ENCODE data around the gene PRPF38A.
"Not testable (repeated sequence)": the region's sequence is repeated elsewhere in the genome, so short reads cannot be mapped to it uniquely, and the experiment has no call there.

PRPF38A gene

DNA sequence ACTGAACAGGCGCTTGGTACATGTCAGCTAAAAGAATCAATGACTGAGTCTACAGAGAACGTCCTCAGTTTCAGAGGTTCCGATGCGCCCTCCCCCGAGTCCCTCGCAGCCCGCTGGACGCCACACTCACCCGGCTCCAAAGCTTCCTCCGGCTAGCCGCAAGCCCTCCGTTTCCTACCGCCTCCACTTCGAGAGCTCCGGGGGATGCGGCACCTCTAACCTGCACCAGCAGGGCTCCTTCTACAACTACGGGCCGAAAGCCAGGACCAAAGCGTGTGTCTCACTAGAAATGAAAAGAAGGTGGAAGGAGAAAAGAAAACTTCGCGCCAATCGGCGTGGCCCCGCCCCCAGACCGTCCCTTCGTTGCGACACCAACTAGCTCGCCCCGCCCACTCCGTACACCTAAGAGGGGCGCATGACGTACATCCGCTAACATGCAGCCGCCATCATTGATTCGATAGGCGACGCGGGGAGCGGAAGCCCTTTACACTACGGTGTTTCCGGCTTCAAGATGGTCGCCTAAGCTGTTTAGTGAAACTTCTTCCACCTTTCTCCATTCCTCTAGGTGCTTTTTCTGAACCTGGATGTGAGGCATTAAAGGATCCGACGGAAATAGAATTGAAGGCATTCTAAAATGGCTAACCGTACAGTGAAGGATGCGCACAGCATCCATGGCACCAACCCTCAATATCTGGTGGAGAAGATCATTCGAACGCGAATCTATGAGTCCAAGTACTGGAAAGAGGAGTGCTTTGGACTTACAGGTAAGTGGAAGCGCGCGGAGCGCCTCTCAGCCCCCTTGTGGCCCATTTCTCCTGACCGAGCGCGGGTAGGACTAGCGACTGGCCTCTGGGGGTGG lies at the start of gene PRPF38A, which contains the start of gene ORC1:
Gene PRPF38A (plus strand): TSS at position 487 of the 859 bp plus-strand sequence. CDS start 148 bp downstream, at position 635.
Gene ORC1 (minus strand): TSS at position 308 of the 859 bp plus-strand sequence. CDS start 2,200 bp downstream, outside the sequence.
- peak; percentile 99 for DNase-seq

DNA sequence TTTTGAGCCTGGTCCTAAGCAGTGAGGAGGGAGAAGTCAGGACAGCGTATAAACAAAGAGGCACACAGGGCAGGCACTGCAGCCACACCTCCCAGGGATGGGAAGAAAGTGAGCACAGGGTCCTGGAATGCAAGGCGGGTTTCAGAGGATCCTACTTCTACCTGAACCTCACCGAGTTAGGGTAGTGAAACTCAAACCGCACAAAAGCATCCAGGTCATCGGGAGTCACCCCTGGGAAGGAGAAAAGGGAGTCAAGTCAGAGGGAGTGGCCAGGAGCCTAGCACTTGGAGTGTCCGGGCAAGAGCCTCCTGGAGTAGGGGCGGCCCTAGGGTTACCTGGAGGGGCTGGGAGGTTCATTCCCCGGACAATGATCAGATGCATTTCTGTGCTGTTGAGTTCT lies 49.0 kb upstream of the PRPF38A start:
- no peak for DNase-seq

GRCh38 chr1:52355847-52356505 lies 48.4 kb upstream of the PRPF38A start:
- DNase-seq = no peak

- DNase-seq = no peak
Measured at GRCh38 chr1:52356818-52357355, 47.5 kb upstream of the PRPF38A start.

GRCh38 chr1:52357397-52357796 lies 47.0 kb upstream of the PRPF38A start:
- no peak for DNase-seq

DNA sequence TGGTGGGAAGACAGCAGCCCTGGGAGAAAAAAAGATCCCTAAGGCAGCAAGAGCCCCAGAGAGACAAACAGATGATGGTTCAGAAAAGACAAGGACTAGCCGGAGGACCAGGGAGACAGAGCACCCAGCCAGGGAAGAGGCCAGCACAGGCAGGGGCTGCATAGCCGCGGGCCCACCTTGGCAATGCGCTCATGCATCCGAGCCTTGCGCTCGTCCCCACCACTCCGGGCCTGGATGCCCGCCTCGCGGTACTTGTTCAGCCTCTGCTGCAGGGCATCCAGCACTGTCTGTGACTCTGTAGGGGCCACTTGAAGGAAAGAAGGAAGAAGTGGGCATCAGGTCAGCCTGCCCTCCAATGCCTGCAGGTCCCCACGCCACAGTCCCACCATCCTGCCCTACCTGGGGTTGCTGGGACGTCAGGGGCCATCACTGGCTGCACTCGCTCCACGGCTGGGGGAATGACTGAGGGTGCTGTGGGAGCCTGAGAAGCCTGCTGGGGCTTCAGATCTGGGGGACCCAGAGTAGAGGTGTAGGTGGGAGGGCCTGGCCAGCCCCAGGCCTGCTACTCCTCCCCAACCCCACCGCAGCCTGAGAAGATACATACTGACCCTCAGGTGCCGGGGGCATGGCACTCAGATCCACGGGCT lies 45.4 kb upstream of the PRPF38A start:
- no peak for DNase-seq

- no peak for DNase-seq
Measured at GRCh38 chr1:52359676-52360594, 44.5 kb upstream of the PRPF38A start.

- DNase-seq = no peak
Measured at GRCh38 chr1:52360595-52360968, 43.8 kb upstream of the PRPF38A start.

GRCh38 chr1:52364235-52364839 lies 40.1 kb upstream of the PRPF38A start:
- DNase-seq = no peak

- DNase-seq = peak in 1 of 2 experiments; percentile 28
Measured at GRCh38 chr1:52365071-52365745, 39.2 kb upstream of the PRPF38A start.

DNA sequence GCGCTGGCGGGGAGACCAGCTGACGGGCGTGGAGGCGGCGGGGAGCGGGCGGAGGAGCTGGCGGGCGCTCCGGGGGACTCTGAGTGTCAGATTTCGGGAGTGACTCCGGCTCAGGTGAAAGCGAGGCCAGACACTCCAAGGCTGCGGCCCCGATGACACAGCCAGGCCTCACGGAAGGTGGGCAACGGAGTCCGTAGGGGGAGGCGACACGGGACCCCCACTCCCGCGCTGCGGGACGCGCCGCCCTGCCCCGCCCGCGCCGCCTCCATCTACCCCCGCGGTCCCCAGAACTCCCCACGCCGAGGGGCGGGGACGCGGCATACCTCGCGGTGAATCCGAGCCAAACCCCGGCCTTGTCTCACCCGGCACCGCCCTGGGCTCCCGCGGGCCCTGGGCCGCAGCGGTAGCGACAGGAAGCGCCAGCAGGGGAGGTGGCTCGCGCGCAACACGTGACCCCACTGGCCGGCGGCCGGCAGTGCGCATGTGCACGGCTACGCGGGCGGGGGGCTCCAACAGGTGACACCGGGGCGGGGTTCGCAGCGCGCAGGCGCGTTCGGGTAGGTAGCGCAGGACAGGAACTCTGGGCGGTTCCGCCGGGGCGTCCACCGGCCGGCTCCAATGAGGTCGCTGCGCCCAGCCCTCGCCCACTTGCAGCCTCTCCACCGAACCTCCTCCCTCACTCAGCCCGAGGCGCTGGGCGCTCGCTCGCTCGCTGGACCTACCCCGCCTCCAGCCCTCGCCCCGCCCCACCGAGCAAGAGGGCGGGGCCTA lies 38.5 kb upstream of the PRPF38A start, which contains the start of gene CC2D1B:
Gene CC2D1B (minus strand): TSS at position 460 of the 771 bp plus-strand sequence. CDS start 1,585 bp downstream, outside the sequence.
- DNase-seq = peak; percentile 99

DNA sequence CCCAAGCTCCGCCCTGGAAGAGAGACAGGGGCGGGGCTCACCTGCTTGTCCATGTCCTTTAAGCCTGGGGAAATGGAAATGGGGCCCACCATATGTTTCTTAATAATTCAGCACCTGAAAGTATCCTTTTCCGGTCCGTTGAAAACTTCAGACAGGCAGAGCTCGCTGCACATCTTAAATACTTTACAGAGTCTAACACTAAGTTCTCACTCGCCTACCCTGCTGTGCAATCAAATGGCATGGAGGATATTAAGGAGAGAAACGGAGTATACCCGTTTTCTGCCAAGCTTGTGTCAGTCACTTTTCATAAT lies 37.9 kb upstream of the PRPF38A start:
- DNase-seq = no peak

DNA sequence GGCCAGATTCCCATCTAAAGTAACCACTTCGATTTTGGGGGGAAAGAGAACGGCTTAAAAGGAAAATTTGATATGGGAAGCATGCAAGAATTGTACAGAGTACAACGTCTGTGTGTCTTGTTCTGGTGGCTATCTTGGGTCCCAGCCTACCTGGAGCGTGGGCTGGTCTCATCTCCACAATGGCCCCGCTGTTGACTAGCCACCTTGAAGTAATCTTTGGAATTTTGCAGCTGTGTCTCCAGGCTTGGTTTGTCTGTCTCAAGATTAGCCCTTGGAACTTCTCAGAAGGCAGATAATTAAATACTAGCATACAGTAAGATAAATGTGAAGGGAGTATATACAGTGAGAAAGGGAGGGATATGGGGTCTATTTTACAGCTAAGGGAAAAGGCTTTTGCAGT lies 37.1 kb upstream of the PRPF38A start:
- no peak for DNase-seq

- DNase-seq = peak; percentile 82 to 86
Measured at GRCh38 chr1:52368383-52369172, 35.8 kb upstream of the PRPF38A start.

- DNase-seq = not testable (repeated sequence)
Measured at GRCh38 chr1:52369851-52370250, 34.6 kb upstream of the PRPF38A start.

DNA sequence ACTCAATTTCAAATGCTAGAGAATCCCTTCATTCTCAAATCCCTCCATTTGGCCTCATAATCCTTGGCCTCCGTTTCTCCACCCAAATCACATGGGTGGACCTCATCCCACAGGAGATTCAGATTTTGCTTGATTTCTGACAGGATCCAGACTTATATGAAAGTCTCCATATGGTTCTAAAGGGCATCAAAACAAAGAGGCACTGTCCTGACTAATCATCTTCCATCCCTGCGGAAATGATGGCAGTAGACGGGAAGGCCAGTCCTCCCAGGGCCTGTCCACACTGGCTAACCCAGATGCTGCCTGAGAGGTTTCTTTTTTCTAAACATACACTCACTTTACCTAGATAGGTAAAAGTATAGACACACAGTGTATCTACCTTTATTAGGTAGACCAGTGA lies 19.0 kb upstream of the PRPF38A start:
- no peak for DNase-seq

DNA sequence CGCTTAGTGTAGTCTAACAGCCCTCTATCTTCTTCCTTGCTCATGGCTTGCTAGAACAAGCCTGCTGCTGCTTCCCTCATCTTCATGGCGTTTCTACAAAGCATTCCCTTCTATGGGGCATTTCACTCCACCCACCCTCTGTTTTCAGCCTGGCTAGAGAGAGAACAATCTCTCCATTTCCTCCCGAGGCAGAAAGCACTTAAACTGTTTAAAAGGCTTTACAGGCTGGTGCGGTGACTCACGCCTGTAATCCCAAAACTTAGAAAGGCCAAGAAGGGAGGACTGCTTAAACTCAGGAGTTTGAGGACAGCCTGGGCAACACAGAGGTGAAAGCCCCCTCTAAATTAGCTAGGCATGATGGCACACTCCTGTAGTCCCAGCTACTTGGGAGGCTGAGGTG lies 17.9 kb upstream of the PRPF38A start:
- no peak for DNase-seq

DNA sequence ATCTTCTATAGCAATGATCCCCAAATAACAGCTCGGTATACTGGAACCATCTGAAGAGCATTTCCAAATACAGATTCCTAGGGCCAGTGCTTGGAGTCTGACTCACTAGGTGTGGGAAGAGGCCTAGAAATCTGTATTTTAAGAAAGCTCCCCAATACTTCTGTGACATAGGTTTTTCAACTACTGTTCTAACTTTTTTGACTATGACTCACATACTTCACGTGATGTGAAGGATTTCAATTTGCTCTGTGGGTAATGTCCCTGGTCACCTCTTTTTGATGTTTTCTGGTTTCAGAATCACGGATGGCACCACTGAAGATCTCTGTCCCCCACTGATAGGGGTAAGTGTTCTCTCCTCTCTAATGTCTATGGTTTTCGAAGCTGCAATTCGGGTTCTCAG lies 11.2 kb upstream of the PRPF38A start:
- DNase-seq = no peak

- no peak for DNase-seq
Measured at GRCh38 chr1:52399629-52400028, 4.8 kb upstream of the PRPF38A start.

- DNase-seq = no peak
Measured at GRCh38 chr1:52400131-52400530, 4.3 kb upstream of the PRPF38A start.

Measured in NCI-H2081 (cell line).